IPS-18a (cell line): ENCODE measurements around the gene CCL27.

ENCODE experiments used
- H3K27ac ChIP-seq: one replicate; pipeline ENCODE4 v1.5.1; 2013; ENCODE audit warnings: low read length
- H3K27me3 ChIP-seq: one replicate; pipeline ENCODE4 v1.6.1; 2013; ENCODE audit warnings: mild to moderate bottlenecking, low read length; ENCODE audit not compliant: control insufficient read depth, insufficient read depth
- H3K36me3 ChIP-seq: one replicate; pipeline ENCODE4 v1.6.1; 2013; ENCODE audit warnings: low read depth, low read length; ENCODE audit not compliant: control insufficient read depth
- H3K4me1 ChIP-seq: one replicate; pipeline ENCODE4 v1.6.1; 2013; ENCODE audit warnings: low read depth, low read length; ENCODE audit not compliant: control insufficient read depth
- H3K4me3 ChIP-seq: one replicate; pipeline ENCODE4 v1.5.1; 2013; ENCODE audit warnings: low read length
- H3K9ac ChIP-seq: one replicate; pipeline ENCODE4 v1.6.1; 2013; ENCODE audit warnings: mild to moderate bottlenecking, low read length, moderate library complexity
- H3K9me3 ChIP-seq: one replicate; pipeline ENCODE4 v1.6.1; 2013; ENCODE audit warnings: low read depth, low read length; ENCODE audit not compliant: control insufficient read depth

The CCL27 gene

GRCh38 chr9:34633166-34633565 lies 29.3 kb downstream of the CCL27 start:
- Histone ChIP-seq H3K27me3 (peaks cover 42% of the 10 kb centered on the region), H3K4me1 (peaks cover 4% of the 10 kb centered on the region), H3K9me3 (no peaks in the 10 kb centered on the region), H3K9ac (no peak overlapping the region), H3K4me3 (no peak overlapping the region), H3K36me3 (peaks cover 5% of the 10 kb centered on the region), H3K27ac (no peak overlapping the region)

DNA sequence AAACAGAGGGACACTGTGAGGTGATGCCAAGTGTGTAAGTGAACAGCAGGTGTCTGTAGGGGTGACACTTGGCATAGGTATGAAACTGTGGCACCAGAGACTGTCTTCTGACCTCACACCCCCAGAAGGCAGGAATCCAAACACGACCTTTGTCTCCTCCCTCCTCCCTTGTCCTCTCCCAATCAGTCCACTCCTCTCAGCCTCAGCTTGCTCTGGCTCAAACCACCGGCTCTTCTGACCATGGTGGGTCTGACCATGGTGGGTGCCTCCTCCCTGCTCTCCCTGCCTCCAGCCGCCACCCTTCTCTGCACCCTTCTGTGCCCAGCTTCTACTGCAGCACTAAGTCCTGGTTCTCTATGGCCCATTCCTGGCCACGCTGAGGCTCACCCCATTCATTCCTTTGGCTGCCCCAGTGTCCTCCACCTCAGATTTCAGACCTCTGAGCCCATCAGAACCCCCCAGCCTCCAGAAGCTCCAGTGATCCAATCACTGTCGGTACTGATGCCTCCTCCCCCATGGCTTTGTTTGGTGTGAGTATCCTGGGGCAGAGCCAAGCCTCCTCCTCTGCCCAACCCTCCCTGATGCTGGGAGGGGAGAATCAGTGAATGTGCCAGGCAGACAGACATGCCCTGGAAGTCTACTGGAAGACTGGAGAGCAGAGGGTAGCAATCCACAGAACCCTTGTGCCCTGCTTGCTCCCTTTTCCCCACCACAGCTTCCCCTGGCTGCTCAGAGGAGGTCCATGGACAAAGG lies 31.9 kb downstream of the CCL27 start:
- Histone ChIP-seq H3K27ac (no peak overlapping the region), H3K36me3 (peaks cover 4% of the 10 kb centered on the region), H3K4me3 (no peak overlapping the region), H3K9ac (no peak overlapping the region), H3K9me3 (no peaks in the 10 kb centered on the region), H3K27me3 (peaks cover 64% of the 10 kb centered on the region), H3K4me1 (peaks cover 3% of the 10 kb centered on the region)

DNA sequence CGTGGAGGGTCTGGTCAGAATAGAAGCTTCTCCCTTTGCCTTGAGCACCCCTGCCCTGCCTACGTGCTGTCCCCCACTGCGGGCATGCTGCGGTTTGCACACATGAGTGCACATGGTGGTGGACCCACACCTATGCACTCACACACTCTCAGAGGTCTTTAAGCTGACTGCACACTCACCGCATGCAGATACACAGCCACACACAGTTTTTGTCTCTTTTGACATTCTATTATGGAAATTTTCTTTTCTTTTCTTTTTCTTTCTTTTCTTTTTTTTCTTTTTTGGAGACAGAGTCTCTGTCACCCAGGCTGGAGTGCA lies 33.0 kb downstream of the CCL27 start:
- Histone ChIP-seq H3K27ac (no peak overlapping the region), H3K4me3 (peak overlapping the region; percentile 39), H3K36me3 (no peaks in the 10 kb centered on the region), H3K9ac (no peak overlapping the region), H3K4me1 (peaks cover 3% of the 10 kb centered on the region), H3K27me3 (peaks cover 75% of the 10 kb centered on the region), H3K9me3 (no peaks in the 10 kb centered on the region)

DNA sequence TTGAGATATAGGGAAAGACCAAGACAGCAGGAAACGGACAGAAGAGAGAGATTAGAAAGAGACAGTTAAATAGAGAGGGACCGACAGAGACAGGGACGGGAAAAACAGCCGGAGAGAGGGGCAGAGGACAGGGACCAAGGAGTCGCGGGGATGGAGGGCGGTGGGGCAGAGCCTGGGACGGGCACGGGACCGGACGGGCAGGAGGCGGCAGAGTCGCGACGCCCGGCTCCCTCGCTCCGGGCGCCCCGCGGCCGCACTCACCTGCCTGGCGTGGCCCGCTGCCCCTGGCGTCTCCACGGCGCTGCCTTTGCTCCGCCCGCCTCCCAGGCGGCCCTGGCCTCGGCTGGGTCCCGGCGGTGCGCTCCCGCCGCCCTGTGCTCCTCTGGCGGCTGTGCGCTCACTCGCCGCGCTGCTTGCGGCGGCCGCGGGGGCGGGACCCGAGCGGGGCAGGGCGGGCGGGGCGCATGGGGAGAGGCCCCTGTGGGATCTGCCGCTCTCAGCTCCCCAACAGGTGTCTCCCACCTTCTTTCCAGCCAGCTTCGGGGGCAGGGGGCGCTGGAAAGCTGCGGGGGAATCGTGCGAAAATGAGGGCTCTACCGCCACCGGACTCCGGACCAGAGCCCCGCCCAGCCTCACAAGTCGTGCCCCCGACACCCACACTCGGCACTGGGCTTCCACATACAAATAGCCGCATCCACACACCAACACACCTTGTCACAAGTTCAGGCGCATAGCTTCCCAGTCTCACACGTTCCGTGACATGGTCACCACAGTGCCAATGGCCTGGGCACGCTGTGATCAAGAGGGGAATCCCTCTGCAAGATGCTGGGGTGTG lies 33.6 kb downstream of the CCL27 start, which contains the start of gene ARID3C:
TSS of gene ARID3C (minus strand) at position 411 of the 835 bp plus-strand sequence. CDS start 1,052 bp downstream, outside the sequence.
- H3K9me3 ChIP-seq, result no peaks in the 10 kb centered on the region
- H3K9ac ChIP-seq, result no peak within 1 kb of the TSS
- no peaks in the 10 kb centered on the region for H3K36me3 ChIP-seq
- no peak within 1 kb of the TSS for H3K27ac ChIP-seq
- H3K27me3 ChIP-seq, result peaks cover 81% of the 10 kb centered on the region
- peaks cover 3% of the 10 kb centered on the region for H3K4me1 ChIP-seq
- peak within 1 kb of the TSS; percentile 39 for H3K4me3 ChIP-seq

DNA sequence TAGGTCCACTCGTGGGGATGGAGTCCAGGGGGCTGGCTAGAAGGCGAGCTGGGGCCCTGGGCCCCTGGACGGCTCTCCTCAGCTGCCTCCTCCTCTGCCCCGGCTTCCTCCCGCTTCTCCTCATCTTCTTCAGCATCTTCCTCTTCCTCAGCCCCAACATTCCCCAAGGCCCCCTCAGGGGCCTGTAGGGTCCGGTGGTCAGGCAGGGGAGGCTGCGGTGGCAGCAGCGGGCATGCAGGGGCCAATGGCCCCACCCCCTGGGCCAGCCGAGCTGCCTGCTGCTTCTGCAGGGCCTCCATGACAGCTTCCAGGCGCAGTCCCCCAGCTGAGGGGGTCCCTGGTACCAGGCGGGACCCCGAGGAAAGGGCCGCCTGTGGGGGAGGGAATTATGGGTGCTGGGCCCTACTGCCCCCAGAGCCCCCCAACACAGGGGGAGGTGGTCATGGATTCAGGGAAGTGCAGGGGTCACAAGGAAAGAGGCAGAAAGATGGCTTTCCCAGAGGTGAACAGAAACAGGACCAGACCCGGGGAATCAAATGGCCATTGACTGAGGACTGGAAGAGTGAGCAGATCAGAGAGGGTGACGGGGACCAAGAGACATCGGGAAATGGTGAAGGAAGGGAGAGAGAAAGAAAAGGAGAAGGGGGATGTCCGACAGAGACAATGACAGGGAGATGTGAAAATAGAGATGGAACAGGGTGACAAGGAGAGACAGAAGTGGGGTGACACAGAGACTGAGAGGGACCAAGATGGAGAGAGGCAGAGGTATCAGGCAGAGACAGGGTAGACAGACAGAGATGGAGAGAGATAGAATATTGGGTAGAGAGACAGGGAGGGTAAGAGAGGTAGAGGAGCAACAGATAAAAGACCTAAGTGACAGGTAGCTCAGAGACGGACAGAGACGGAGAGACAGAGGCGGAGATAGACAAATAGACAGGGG lies 34.5 kb downstream of the CCL27 start:
- H3K9me3 ChIP-seq, result no peaks in the 10 kb centered on the region
- peak overlapping the region; percentile 39 for H3K4me3 ChIP-seq
- H3K27ac ChIP-seq, result no peak overlapping the region
- no peak overlapping the region for H3K9ac ChIP-seq
- H3K36me3 ChIP-seq, result no peaks in the 10 kb centered on the region
- H3K4me1 ChIP-seq, result peaks cover 3% of the 10 kb centered on the region
- H3K27me3 ChIP-seq, result peaks cover 84% of the 10 kb centered on the region

GRCh38 chr9:34625186-34625486 lies 37.3 kb downstream of the CCL27 start:
- Histone ChIP-seq H3K4me3 (no peak overlapping the region), H3K36me3 (no peaks in the 10 kb centered on the region), H3K4me1 (peaks cover 3% of the 10 kb centered on the region), H3K27ac (no peak overlapping the region), H3K9me3 (no peaks in the 10 kb centered on the region), H3K27me3 (peaks cover 73% of the 10 kb centered on the region), H3K9ac (no peak overlapping the region)

DNA sequence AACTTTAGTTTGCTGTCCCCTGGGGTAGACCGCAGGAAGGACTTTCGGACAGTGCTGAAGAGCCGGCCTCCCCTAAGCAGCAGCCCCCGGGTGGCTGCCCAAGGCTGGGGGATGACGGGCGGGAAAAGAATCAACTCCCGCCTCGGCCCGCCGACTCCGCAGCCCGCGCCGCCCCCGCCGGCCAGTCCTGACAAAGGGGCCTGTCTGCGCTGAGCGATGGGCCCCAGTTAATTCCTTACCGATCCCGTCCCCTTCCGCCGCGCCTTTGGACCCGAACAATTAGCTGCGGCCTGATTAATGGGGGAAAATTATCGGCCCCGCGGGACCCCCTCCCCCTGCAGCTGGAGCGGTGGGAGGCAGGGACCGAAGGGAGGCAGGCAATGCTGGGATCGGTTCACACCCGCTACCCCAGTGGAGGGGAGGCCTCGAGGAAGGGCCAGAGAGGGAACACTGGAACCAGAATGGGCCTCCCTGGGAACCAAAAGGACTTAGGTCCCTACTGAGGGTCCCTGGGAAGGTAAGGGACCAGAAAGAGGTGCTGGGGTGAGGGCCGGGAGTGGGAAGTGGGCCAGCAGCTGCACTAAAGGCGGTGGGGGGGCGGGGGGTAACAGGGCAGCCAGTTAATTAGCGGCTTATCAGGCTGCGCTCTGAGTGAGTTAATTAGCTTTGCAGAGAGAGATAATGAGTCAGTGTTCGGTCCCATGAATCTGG lies 37.8 kb downstream of the CCL27 start:
- Histone ChIP-seq H3K27me3 (peaks cover 68% of the 10 kb centered on the region), H3K4me3 (peak overlapping the region; percentile 14), H3K4me1 (peaks cover 3% of the 10 kb centered on the region), H3K9ac (no peak overlapping the region), H3K9me3 (no peaks in the 10 kb centered on the region), H3K27ac (no peak overlapping the region), H3K36me3 (no peaks in the 10 kb centered on the region)

DNA sequence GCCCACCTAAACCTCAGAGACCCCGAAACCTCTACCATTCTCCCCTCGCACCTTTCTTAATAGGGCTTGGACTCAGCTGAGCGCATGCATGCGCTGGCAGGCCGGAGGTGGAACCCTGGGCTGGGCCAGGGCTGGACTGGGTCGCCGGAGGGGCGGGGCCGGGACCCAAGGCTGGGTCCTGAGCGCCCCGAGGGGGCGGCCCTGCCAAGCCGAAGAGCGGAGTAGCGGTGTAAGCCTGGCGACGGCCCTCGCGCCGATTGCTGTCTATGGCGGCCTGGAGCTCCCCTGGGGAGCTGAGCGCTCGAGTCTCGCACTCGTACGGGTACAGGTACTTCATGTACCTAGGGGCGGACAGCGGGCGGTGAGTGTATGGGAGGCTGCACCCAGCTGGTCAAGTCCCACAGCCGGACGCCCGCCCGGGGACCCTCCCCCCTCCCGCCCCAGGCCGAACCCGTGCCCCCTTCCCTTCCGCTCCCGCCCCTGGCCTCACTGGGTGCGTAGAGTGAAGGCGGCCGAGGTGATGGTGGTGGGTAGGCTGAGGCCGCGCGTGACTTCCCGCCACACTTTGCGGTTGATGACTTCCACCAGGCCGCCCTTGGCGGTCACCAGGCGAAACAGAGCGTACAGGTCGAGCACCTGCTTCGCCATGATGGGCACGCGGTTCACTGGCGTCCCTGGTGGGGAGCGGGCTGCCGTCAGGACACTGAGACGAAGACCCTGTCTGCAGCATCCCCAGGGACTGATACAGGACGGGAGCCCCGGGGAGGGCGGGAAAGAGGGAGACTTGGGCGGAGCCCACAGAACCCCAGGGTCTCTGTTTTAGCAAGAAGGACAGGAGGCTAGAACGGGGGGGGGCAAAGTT lies 38.9 kb downstream of the CCL27 start:
- peaks cover 58% of the 10 kb centered on the region for H3K27me3 ChIP-seq
- H3K27ac ChIP-seq, result no peak overlapping the region
- H3K36me3 ChIP-seq, result no peaks in the 10 kb centered on the region
- no peak overlapping the region for H3K9ac ChIP-seq
- no peak overlapping the region for H3K4me3 ChIP-seq
- H3K9me3 ChIP-seq, result no peaks in the 10 kb centered on the region
- peaks cover 3% of the 10 kb centered on the region for H3K4me1 ChIP-seq

DNA sequence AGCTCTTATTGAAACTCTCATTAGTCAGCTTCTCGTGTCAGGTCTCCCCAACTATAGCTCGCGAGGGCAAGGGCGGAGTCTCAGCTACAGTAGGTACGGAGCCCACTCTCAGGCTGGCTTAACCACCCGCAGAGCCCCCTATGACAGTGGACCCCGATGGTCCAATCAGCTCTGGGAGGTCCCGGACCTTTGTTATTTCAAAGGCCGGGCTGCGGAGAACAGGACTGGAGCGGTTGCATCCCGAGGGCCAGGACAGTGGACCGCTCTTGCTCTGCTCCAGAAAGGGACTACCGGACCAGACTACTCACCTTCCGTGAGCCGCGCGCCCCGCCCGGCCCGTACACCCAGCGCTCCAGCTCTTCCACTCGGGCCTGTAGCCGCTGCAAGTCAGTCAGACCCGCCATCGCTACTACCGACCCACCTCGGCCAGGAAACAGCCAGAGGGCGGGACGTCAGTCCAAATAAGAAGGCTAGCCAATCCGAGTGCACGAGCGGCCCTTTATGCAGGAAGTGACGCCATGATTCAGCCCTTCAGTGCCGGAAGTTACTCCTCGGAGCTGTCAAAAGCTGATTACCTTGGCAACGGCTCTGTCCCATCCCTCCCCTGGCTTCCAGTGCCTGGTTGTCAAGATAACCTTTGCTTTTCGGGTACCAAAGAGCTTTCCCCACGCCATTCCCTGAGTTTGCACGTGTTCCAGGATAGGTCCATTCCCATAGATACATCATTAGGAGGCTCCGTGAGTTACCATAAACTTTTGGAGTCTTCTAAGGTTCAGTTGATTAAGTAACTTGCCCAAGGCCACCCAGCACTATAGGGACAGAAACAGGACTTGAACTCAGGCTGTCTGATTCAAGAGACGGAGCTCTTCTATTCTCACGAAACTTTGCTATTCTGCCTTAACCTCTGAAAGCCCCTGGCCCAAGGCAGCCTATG lies 42.1 kb downstream of the CCL27 start, which contains the start of gene DCTN3:
TSS of gene DCTN3 (minus strand) at position 435 of the 934 bp plus-strand sequence. CDS start at position 404, 31 bp downstream.
- H3K36me3 ChIP-seq, result no peaks in the 10 kb centered on the region
- peak within 1 kb of the TSS; percentile 79 for H3K4me3 ChIP-seq
- no peak within 1 kb of the TSS for H3K27ac ChIP-seq
- peak within 1 kb of the TSS; percentile 57 for H3K9ac ChIP-seq
- no peaks in the 10 kb centered on the region for H3K4me1 ChIP-seq
- H3K27me3 ChIP-seq, result peaks cover 25% of the 10 kb centered on the region
- H3K9me3 ChIP-seq, result no peaks in the 10 kb centered on the region
